Skeletal muscle tissue (tissue), 4 donors: ENCODE measurements around the gene PRR12. TPM values are rescaled to one million over a fixed set of nuclear protein-coding genes. Genes with fewer than 3 reads are reported as not detected.

Experiments
- H3K27ac ChIP-seq: one replicate; pipeline ENCODE4 v1.7.0; 2013; ENCODE audit warnings: mild to moderate bottlenecking, low read depth, low read length, inconsistent platforms
- H3K27me3 ChIP-seq, 3 donors: one replicate each; pipeline ENCODE4 v1.7.0; 2013; ENCODE audit warnings: low read length in 3 of 3; ENCODE audit not compliant: control insufficient read depth in 3 of 3, insufficient read depth in 3 of 3
- H3K36me3 ChIP-seq, 3 donors: one replicate each; pipeline ENCODE4 v1.7.0; 2013; ENCODE audit warnings: low read length in 3 of 3; ENCODE audit not compliant: control insufficient read depth in 3 of 3, insufficient read depth in 3 of 3
- H3K4me1 ChIP-seq, 3 donors: one replicate each; pipeline ENCODE4 v1.7.0; 2013; ENCODE audit warnings: low read length in 3 of 3, mild to moderate bottlenecking in 3 of 3; ENCODE audit not compliant: control insufficient read depth in 3 of 3, insufficient read depth in 3 of 3
- H3K4me3 ChIP-seq, 3 donors: one replicate each; pipeline ENCODE4 v1.7.0; 2013; ENCODE audit warnings: low read length in 3 of 3
- H3K9ac ChIP-seq, 3 donors: one replicate each; pipeline ENCODE4 v1.7.0; 2013; ENCODE audit warnings: low read length in 3 of 3, mild to moderate bottlenecking in 3 of 3, moderate library complexity in 2 of 3, low read depth in 1 of 3
- H3K9me3 ChIP-seq, 3 donors: one replicate each; pipeline ENCODE4 v1.7.0; 2013; ENCODE audit warnings: low read length in 3 of 3; ENCODE audit not compliant: control insufficient read depth in 3 of 3
- total RNA-seq: library from RNA; depleted of rRNA; stranded (reverse); fragments of >200 nt; gene quantifications from one replicate; pipeline ENCODE4 v1.2.3, GENCODE V29; 2014
- donor health status: Osteomylitis.

The PRR12 gene
- total RNA-seq, 1 donor from 2014 or later, result 3.1 TPM

GRCh38 chr19:49651820-49652550, 61.0 kb downstream of the PRR12 start:
- peaks cover 0 to 6% (median 4%) of the 10 kb centered on the region in 3 donors for H3K4me1 ChIP-seq
- no peaks in the 10 kb centered on the region for H3K27me3 ChIP-seq

GRCh38 chr19:49652551-49653465, 61.8 kb downstream of the PRR12 start:
- Histone ChIP-seq H3K9me3 (no peaks in the 10 kb centered on the region), H3K4me1 (peaks cover 0 to 5% (median 0%) of the 10 kb centered on the region in 3 donors), H3K9ac (no peak overlapping the region), H3K4me3 (no peak overlapping the region), H3K27me3 (no peaks in the 10 kb centered on the region), H3K36me3 (peaks cover 63 to 67% (median 63%) of the 10 kb centered on the region in 3 donors), H3K27ac (no peak overlapping the region)

More at GRCh38 chr19:49651820-49652550, 61.0 kb downstream of the PRR12 start:
- Histone ChIP-seq H3K4me3 (no peak overlapping the region), H3K36me3 (peaks cover 62 to 64% (median 63%) of the 10 kb centered on the region in 3 donors), H3K27ac (no peak overlapping the region), H3K9ac (no peak overlapping the region), H3K9me3 (no peaks in the 10 kb centered on the region)

GRCh38 chr19:49653466-49653806, 62.5 kb downstream of the PRR12 start:
- H3K27ac ChIP-seq, result no peak overlapping the region
- H3K36me3 ChIP-seq, result peaks cover 68 to 71% (median 68%) of the 10 kb centered on the region in 3 donors
- no peak overlapping the region for H3K4me3 ChIP-seq

GRCh38 chr19:49654581-49654980, 63.6 kb downstream of the PRR12 start:
- Histone ChIP-seq H3K27me3 (no peaks in the 10 kb centered on the region), H3K9me3 (no peaks in the 10 kb centered on the region)

More at GRCh38 chr19:49653466-49653806, 62.5 kb downstream of the PRR12 start:
- Histone ChIP-seq H3K27me3 (no peaks in the 10 kb centered on the region), H3K9me3 (no peaks in the 10 kb centered on the region), H3K9ac (no peak overlapping the region), H3K4me1 (peaks cover 0 to 4% (median 0%) of the 10 kb centered on the region in 3 donors)

GRCh38 chr19:49655570-49656455, 64.8 kb downstream of the PRR12 start:
- Histone ChIP-seq H3K27ac (no peak overlapping the region), H3K27me3 (no peaks in the 10 kb centered on the region), H3K4me3 (no peak overlapping the region), H3K9ac (no peak overlapping the region), H3K9me3 (no peaks in the 10 kb centered on the region), H3K36me3 (peaks cover 68 to 74% (median 72%) of the 10 kb centered on the region in 3 donors), H3K4me1 (no peaks in the 10 kb centered on the region)

More at GRCh38 chr19:49654581-49654980, 63.6 kb downstream of the PRR12 start:
- Histone ChIP-seq H3K4me1 (peaks cover 0 to 4% (median 0%) of the 10 kb centered on the region in 3 donors), H3K9ac (no peak overlapping the region), H3K27ac (no peak overlapping the region), H3K4me3 (no peak overlapping the region), H3K36me3 (peaks cover 73 to 77% (median 74%) of the 10 kb centered on the region in 3 donors)

GRCh38 chr19:49656456-49657109, 65.6 kb downstream of the PRR12 start:
- H3K27me3 ChIP-seq, result no peaks in the 10 kb centered on the region
- no peaks in the 10 kb centered on the region for H3K4me1 ChIP-seq
- H3K9ac ChIP-seq, result no peak overlapping the region
- no peak overlapping the region for H3K4me3 ChIP-seq
- no peak overlapping the region for H3K27ac ChIP-seq
- H3K9me3 ChIP-seq, result no peaks in the 10 kb centered on the region
- peaks cover 72 to 77% (median 74%) of the 10 kb centered on the region in 3 donors for H3K36me3 ChIP-seq

GRCh38 chr19:49657493-49658138, 66.6 kb downstream of the PRR12 start:
- Histone ChIP-seq H3K9me3 (no peaks in the 10 kb centered on the region), H3K4me1 (no peaks in the 10 kb centered on the region), H3K36me3 (peaks cover 79 to 82% (median 81%) of the 10 kb centered on the region in 3 donors), H3K4me3 (no peak overlapping the region), H3K27ac (no peak overlapping the region), H3K9ac (no peak overlapping the region), H3K27me3 (no peaks in the 10 kb centered on the region)

GRCh38 chr19:49658139-49658517, 67.1 kb downstream of the PRR12 start:
- Histone ChIP-seq H3K4me3 (no peak overlapping the region), H3K27me3 (no peaks in the 10 kb centered on the region), H3K9me3 (no peaks in the 10 kb centered on the region), H3K27ac (no peak overlapping the region), H3K36me3 (peaks cover 79 to 81% (median 80%) of the 10 kb centered on the region in 3 donors), H3K9ac (no peak overlapping the region), H3K4me1 (peaks cover 0 to 2% (median 1%) of the 10 kb centered on the region in 3 donors)
